Measurements from ENCODE around the gene HELZ2. TPM values are rescaled to one million over a fixed set of nuclear protein-coding genes. Genes with fewer than 3 reads are reported as not detected.

HELZ2 gene
- total RNA-seq (2014; rRNA removed) (33.4 and 77.2 TPM in 2 replicates), Bru-seq, nascent RNA (percentile 63 among the genes with signal in this experiment), BruChase-seq, experiment 1, labeled RNA remaining after a 6-hour chase (percentile 87 among the genes with signal in this experiment), BruChase-seq, experiment 2, labeled RNA remaining after a 2-hour chase (percentile 91 among the genes with signal in this experiment)
- long read RNA-seq, transcript HELZ2-201 (4 exons, 1,827 nt), result major isoform, 7 of 44 reads
- long read RNA-seq, transcript HELZ2-206 (3 exons, 3,079 nt), result minor isoform, 5 of 44 reads
- long read RNA-seq, partial matches to known transcripts, result 10 of 44 reads
- long read RNA-seq, other reads (novel, unspliced or antisense), result 22 of 44 reads

GRCh38 chr20:63574156-63574828 lies at the start of gene HELZ2:
TSS of gene HELZ2 (minus strand) at chr20:63574239. CDS start at chr20:63572385, 1,854 bp downstream.
- BruUV-seq (replicated peaks), result TSS peak; percentile 90
- Histone ChIP-seq H3K27me3 (ENCODE audit: low read length) (no peaks in the 10 kb centered on the region), H3K4me3 (ENCODE audit: low read length) (peak within 1 kb of the TSS; percentile 77), H3K79me2 (ENCODE audit: low read length) (peaks cover 12% of the 10 kb centered on the region), H3K4me1 (ENCODE audit: insufficient read depth, low read length) (peaks cover 18% of the 10 kb centered on the region), H3K27ac (ENCODE audit: low read length) (no peak within 1 kb of the TSS), H3K9ac (ENCODE audit: low read length) (peak within 1 kb of the TSS; percentile 68), H3K9me3 (ENCODE audit: low read length) (no peaks in the 10 kb centered on the region), H3F3A (ENCODE audit: low read length, unreplicated experiment) (no peaks in the 10 kb centered on the region), H3K4me2 (ENCODE audit: low read length) (peak within 1 kb of the TSS; percentile 93), H3K9me2 (replicated peaks; ENCODE audit: low read length) (no peaks in the 10 kb centered on the region), H4K20me1 (ENCODE audit: low read length) (no peaks in the 10 kb centered on the region), H3K36me3 (ENCODE audit: low read depth, low read length) (no peaks in the 10 kb centered on the region), H2AFZ (ENCODE audit: low read length) (peak within 1 kb of the TSS; percentile 86)
- DNase-seq, result peak; percentile 58
- ATAC-seq, result peak; percentile 85
- intact Hi-C loops (cut with micrococcal nuclease), result loop anchor here (2.0 kb wide), 1 partner anchor 35 kb away; no protein-coding TSS in a partner anchor
- TF ChIP-seq EZH2 (IDR thresholded peaks at IDR 0.05; ENCODE audit: low read length, unreplicated experiment) (no peak), CTCF (conservative IDR thresholded peaks at IDR 0.05; ENCODE audit: low read depth, low read length) (no peak), EZH2phosphoT487 (IDR thresholded peaks at IDR 0.05; ENCODE audit: borderline replicate concordance, low read length) (no peak)
- POLR2A ChIA-PET (ENCODE audit: unreplicated experiment), result interaction anchor here (0.6 to 1.5 kb wide), 12 partner anchors 9 to 984 kb away, joined by 3 to 21 read pairs (median 8); partner anchors contain the start of genes LKAAEAR1 and RTEL1
- CTCF ChIA-PET, result interaction anchor here (1.6 kb wide), 1 partner anchor 36 kb away, joined by 6 read pairs; no protein-coding TSS in a partner anchor

GRCh38 chr20:63622732-63623131 lies 48.7 kb upstream of the HELZ2 start:
- DNase-seq (no peak), ATAC-seq (no peak)
- H3K9me2 ChIP-seq (replicated peaks; ENCODE audit: low read length), result no peaks in the 10 kb centered on the region
- no peak overlapping the region for H3K4me3 ChIP-seq (ENCODE audit: low read length)
- ChIA-PET POLR2A (ENCODE audit: unreplicated experiment) (no interaction called here), CTCF (no interaction called here)
- intact Hi-C loops (cut with micrococcal nuclease), result no loop called here
- H3F3A ChIP-seq (ENCODE audit: low read length, unreplicated experiment), result no peaks in the 10 kb centered on the region
- no peak overlapping the region for H3K4me2 ChIP-seq (ENCODE audit: low read length)
- peaks cover 7% of the 10 kb centered on the region; the same call in 1 of the 2 replicates for H3K4me1 ChIP-seq (ENCODE audit: insufficient read depth, low read length)
- H3K36me3 ChIP-seq (ENCODE audit: low read depth, low read length), result no peaks in the 10 kb centered on the region
- no peaks in the 10 kb centered on the region for H3K9me3 ChIP-seq (ENCODE audit: low read length)
- no peak for TF ChIP-seq CTCF (conservative IDR thresholded peaks at IDR 0.05; ENCODE audit: low read depth, low read length)
- H3K79me2 ChIP-seq (ENCODE audit: low read length), result peaks cover 65% of the 10 kb centered on the region
- H2AFZ ChIP-seq (ENCODE audit: low read length), result no peak overlapping the region
- no peak overlapping the region for H3K9ac ChIP-seq (ENCODE audit: low read length)
- no peak overlapping the region for H3K27ac ChIP-seq (ENCODE audit: low read length)
- BruUV-seq (replicated peaks), result no TSS peak
- H4K20me1 ChIP-seq (ENCODE audit: low read length), result no peaks in the 10 kb centered on the region
- no peaks in the 10 kb centered on the region for H3K27me3 ChIP-seq (ENCODE audit: low read length)

Data from PC-3 (cell line).